Keratinocyte (primary cell): ENCODE data around the gene EFCAB6. TPM values are rescaled to one million over a fixed set of nuclear protein-coding genes. Genes with fewer than 3 reads are reported as not detected.

Experiments used
- DNase-seq: peaks from one replicate; pipeline ENCODE4 v3.0.0-alpha.2; 2011; ENCODE audit warnings: low read depth, missing footprints, low spot score
- FAIRE-seq: peaks from 2 replicates; lab custom pipeline; 2011; peaks lifted over from hg19 to GRCh38; lab: Jason Lieb, UNC
- H2AFZ ChIP-seq: 2 replicates; pipeline ENCODE4 v1.6.0; 2012; ENCODE audit warnings: low read length, control low read depth, inconsistent platforms; ENCODE audit not compliant: control insufficient read depth
- H3K27ac ChIP-seq: 2 replicates; pipeline ENCODE4 v1.5.1; 2011; ENCODE audit warnings: low read length; ENCODE audit not compliant: control insufficient read depth, insufficient read depth
- H3K27me3 ChIP-seq: 3 replicates; pipeline ENCODE4 v1.6.0; 2011; ENCODE audit warnings: low read length; ENCODE audit not compliant: control insufficient read depth, insufficient read depth; ENCODE audit errors: extremely low read depth
- H3K36me3 ChIP-seq, 2 experiments: 2 replicates in 1 of 2; 3 replicates in 1 of 2; pipeline ENCODE4 v1.5.1; 2011; ENCODE audit warnings: low read length in 2 of 2, mild to moderate bottlenecking in 1 of 2; ENCODE audit not compliant: control insufficient read depth in 2 of 2, insufficient read depth in 2 of 2; ENCODE audit errors: extremely low read depth in 1 of 2
- H3K4me1 ChIP-seq: 3 replicates; pipeline ENCODE4 v1.5.1; 2011; ENCODE audit warnings: low read length; ENCODE audit not compliant: control insufficient read depth, insufficient read depth; ENCODE audit errors: extremely low read depth
- H3K4me2 ChIP-seq: 3 replicates; pipeline ENCODE4 v1.6.0; 2011; ENCODE audit warnings: low read depth, low read length; ENCODE audit not compliant: control insufficient read depth, insufficient read depth; ENCODE audit errors: extremely low read depth
- H3K4me3 ChIP-seq, 3 experiments: fragments of 200-600 bp in 1 of 3; sonication (generic) in 1 of 3; 2 replicates in 2 of 3; 3 replicates in 1 of 3; pipeline ENCODE4 v1.5.1; 2011 to 2016; ENCODE audit warnings: low read length in 3 of 3, mild to moderate bottlenecking in 3 of 3, control low read depth in 2 of 3, inconsistent platforms in 1 of 3, low read depth in 1 of 3, mixed read lengths in 1 of 3, mixed run types in 1 of 3, moderate library complexity in 1 of 3; ENCODE audit not compliant: control insufficient read depth in 2 of 3, insufficient read depth in 2 of 3; ENCODE audit errors: extremely low read depth in 1 of 3
- H3K79me2 ChIP-seq: 2 replicates; pipeline ENCODE4 v1.6.0; 2012; ENCODE audit warnings: low read length; ENCODE audit not compliant: control insufficient read depth, insufficient read depth
- H3K9ac ChIP-seq: 3 replicates; pipeline ENCODE4 v1.6.0; 2011; ENCODE audit warnings: low read length; ENCODE audit not compliant: control insufficient read depth, insufficient read depth; ENCODE audit errors: extremely low read depth
- H3K9me1 ChIP-seq: 3 replicates; pipeline ENCODE4 v1.6.0; 2011; ENCODE audit warnings: low read length; ENCODE audit not compliant: control insufficient read depth, insufficient read depth; ENCODE audit errors: extremely low read depth
- H3K9me3 ChIP-seq: 2 replicates; pipeline ENCODE4 v1.5.1; 2012; ENCODE audit warnings: low read depth, low read length; ENCODE audit not compliant: control insufficient read depth
- H4K20me1 ChIP-seq: 3 replicates; pipeline ENCODE4 v1.6.0; 2011; ENCODE audit warnings: low read length; ENCODE audit not compliant: control insufficient read depth, insufficient read depth; ENCODE audit errors: extremely low read depth
- CTCF ChIP-seq, 3 experiments: IDR thresholded peaks in 1 of 3; conservative IDR thresholded peaks in 1 of 3; optimal IDR thresholded peaks in 1 of 3; 2 replicates in 2 of 3; 3 replicates in 1 of 3; pipeline versions ENCODE3 to v1.5.1; 2011; ENCODE audit warnings: low read length in 3 of 3, mild to moderate bottlenecking in 3 of 3, moderate library complexity in 2 of 3, control low read depth in 1 of 3, inconsistent platforms in 1 of 3; ENCODE audit not compliant: insufficient read depth in 2 of 3; ENCODE audit errors: extremely low read depth in 1 of 3
- EZH2 ChIP-seq: IDR thresholded peaks from one replicate; pipeline ENCODE4 v1.6.1; 2012; ENCODE audit warnings: inconsistent platforms, mild to moderate bottlenecking, low read length, moderate library complexity
- dilution Hi-C: fragments of 300-500 bp; cut with MboI; formaldehyde crosslinking; loops from one replicate; pipeline ENCODE4 v1.7.0; 2020; ENCODE audit warnings: low sequenced_read_pairs; ENCODE audit not compliant: extremely low pct_ligation_motif_present
- polyA plus RNA-seq, 5 experiments: library from polyadenylated mRNA; depleted of rRNA in 3 of 5; stranded (reverse) in 3 of 5; stranded (forward) in 1 of 5; unstranded in 1 of 5; fragments of >200 nt; gene quantifications; 1 replicate in 1 of 5; 2 replicates in 3 of 5; 3 replicates in 1 of 5; pipeline versions ENCODE4 v1.2.1 to v1.2.3, GENCODE V29; 2011 to 2012; ENCODE audit warnings: missing spikeins in 2 of 5, low read depth in 1 of 5, low replicate concordance in 1 of 5

EFCAB6 gene
- polyA plus RNA-seq, 1 donor (not counting 4 experiments of a cell fraction or from before 2014, with no cell fraction given): 0.18 TPM

- DNase-seq: no peak
- no peak overlapping the region for H3K9ac ChIP-seq
- no peak overlapping the region for H3K4me3 ChIP-seq
- peaks cover 13% of the 10 kb centered on the region for H3K4me1 ChIP-seq
- H3K9me3 ChIP-seq: no peaks in the 10 kb centered on the region
- H2AFZ ChIP-seq: no peak overlapping the region
- H3K27ac ChIP-seq: no peak overlapping the region
- FAIRE-seq: no peak
- TF ChIP-seq CTCF (optimal IDR thresholded peaks at IDR 0.05 in 1 of 3, IDR thresholded peaks at IDR 0.05 in 1 of 3, conservative IDR thresholded peaks at IDR 0.05 in 1 of 3; ENCODE audit: extremely low read depth in 1 of 3, insufficient read depth in 2 of 3, low read length in 3 of 3) (no peak), EZH2 (no peak)
- H3K27me3 ChIP-seq: no peaks in the 10 kb centered on the region
- no peaks in the 10 kb centered on the region for H4K20me1 ChIP-seq
- H3K9me1 ChIP-seq: no peaks in the 10 kb centered on the region
- no peaks in the 10 kb centered on the region for H3K36me3 ChIP-seq
- no peak overlapping the region for H3K4me2 ChIP-seq
- H3K79me2 ChIP-seq: no peaks in the 10 kb centered on the region
- dilution Hi-C loops: no loop called here
Observed at GRCh38 chr22:43509337-43509736, 302.8 kb downstream of the EFCAB6 start.

- H3K9me1 ChIP-seq: no peaks in the 10 kb centered on the region
- no peaks in the 10 kb centered on the region for H3K27me3 ChIP-seq
- H3K9ac ChIP-seq: no peak overlapping the region
- H3K36me3 ChIP-seq: no peaks in the 10 kb centered on the region
- no peak overlapping the region for H3K4me2 ChIP-seq
- H3K9me3 ChIP-seq: no peaks in the 10 kb centered on the region
- no peak for FAIRE-seq
- H2AFZ ChIP-seq: no peak overlapping the region
- TF ChIP-seq EZH2 (no peak), CTCF (optimal IDR thresholded peaks at IDR 0.05 in 1 of 3, IDR thresholded peaks at IDR 0.05 in 1 of 3, conservative IDR thresholded peaks at IDR 0.05 in 1 of 3; ENCODE audit: extremely low read depth in 1 of 3, insufficient read depth in 2 of 3, low read length in 3 of 3) (no peak)
- H3K79me2 ChIP-seq: no peaks in the 10 kb centered on the region
- H3K4me3 ChIP-seq: no peak overlapping the region
- dilution Hi-C loops: no loop called here
- no peaks in the 10 kb centered on the region for H4K20me1 ChIP-seq
- H3K27ac ChIP-seq: no peak overlapping the region
- no peak for DNase-seq
- peaks cover 13% of the 10 kb centered on the region for H3K4me1 ChIP-seq
Observed at GRCh38 chr22:43508489-43508888, 303.6 kb downstream of the EFCAB6 start.
